Activated B cell treated with CpG ODN at 0.5 μM for 24 hours (primary cell): ENCODE measurements around the gene ZNF683. TPM values are rescaled to one million over a fixed set of nuclear protein-coding genes. Genes with fewer than 3 reads are reported as not detected.
"Not testable (repeated sequence)": the region's sequence is repeated elsewhere in the genome, so short reads cannot be mapped to it uniquely, and the experiment has no call there.

Experiments used
- ATAC-seq: fragments of 200-7000 bp; cut with Tn5 transposase; one replicate; pipeline ENCODE4 v1.10.0; 2021; ENCODE audit warnings: low read depth, mild to moderate bottlenecking, moderate library complexity
- CTCF ChIA-PET: fragments of 350-600 bp; sonication (Branson Sonifier 250); formaldehyde crosslinking; loops from one replicate; lab custom pipeline; 2021; ENCODE audit warnings: antibody characterized with exemption; lab: Charles Lee
- POLR2A ChIA-PET: fragments of 350-600 bp; sonication (Branson Sonifier 250); formaldehyde crosslinking; loops from one replicate; lab custom pipeline; 2021; ENCODE audit warnings: antibody characterized with exemption; lab: Charles Lee
- DNase-seq: peaks from one replicate; pipeline ENCODE4 v3.0.0; 2022
- H3K27ac Mint-ChIP-seq: one replicate; pipeline ENCODE4 v1.8.0; 2020; ENCODE audit warnings: mixed read lengths
- H3K27me3 Mint-ChIP-seq: one replicate; pipeline ENCODE4 v1.8.0; 2021; ENCODE audit warnings: mixed read lengths
- H3K36me3 Mint-ChIP-seq: one replicate; pipeline ENCODE4 v1.8.0; 2021; ENCODE audit warnings: low read depth, mixed read lengths
- H3K4me1 Mint-ChIP-seq: one replicate; pipeline ENCODE4 v1.8.0; 2021; ENCODE audit warnings: mixed read lengths
- H3K4me3 Mint-ChIP-seq: one replicate; pipeline ENCODE4 v1.8.0; 2020; ENCODE audit warnings: mild to moderate bottlenecking, mixed read lengths
- H3K9me3 Mint-ChIP-seq: one replicate; pipeline ENCODE4 v1.8.0; 2020; ENCODE audit warnings: mixed read lengths
- intact Hi-C: fragments of 100-400 bp; cut with micrococcal nuclease; formaldehyde crosslinking; loops from one replicate; pipeline ENCODE4 v1.15.1; 2024
- total RNA-seq: library from RNA; stranded (reverse); gene quantifications from 2 replicates; pipeline ENCODE4 v1.2.3, GENCODE V29; 2022
- TF ChIP-seq, protein P1 (sequence below): fragments of 200-600 bp; IDR thresholded peaks from one replicate; pipeline ENCODE4 v1.8.0; 2022; ENCODE audit warnings: antibody characterized with exemption, mild to moderate bottlenecking

ZNF683 gene
- total RNA-seq, 1 donor from 2014 or later, result not detected

DNA sequence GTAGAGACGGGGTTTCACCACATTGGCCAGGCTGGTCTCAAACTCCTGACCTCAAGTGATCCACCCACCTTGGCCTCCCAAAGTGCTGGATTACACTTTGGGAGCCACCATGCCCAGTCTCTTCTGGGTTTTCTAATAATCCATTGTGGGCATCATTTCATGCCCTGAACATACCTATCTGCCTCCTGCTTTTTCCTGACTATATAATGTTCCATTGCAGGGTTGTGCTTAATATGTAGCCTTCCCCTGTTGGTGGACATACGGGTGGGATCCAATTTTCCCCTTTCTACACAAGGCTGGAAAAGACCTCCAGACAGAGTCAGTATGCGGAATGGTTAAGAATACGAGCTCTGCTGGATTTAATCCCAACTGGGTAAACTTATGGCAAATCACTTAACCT, 3.5 kb upstream of the ZNF683 start:
- DNase-seq, result no peak
- Mint-ChIP-seq H3K4me3 (no peak overlapping the region), H3K27me3 (no peaks in the 10 kb centered on the region), H3K4me1 (peaks cover 47% of the 10 kb centered on the region), H3K9me3 (no peaks in the 10 kb centered on the region), H3K27ac (no peak overlapping the region), H3K36me3 (no peaks in the 10 kb centered on the region)
- intact Hi-C loops, result no loop called here
- ChIA-PET CTCF (interaction anchor here (1.0 kb wide), 1 partner anchor 100 kb away, joined by 3 read pairs; no protein-coding TSS in a partner anchor), POLR2A (no interaction called here)
- TF ChIP-seq, protein P1, sequence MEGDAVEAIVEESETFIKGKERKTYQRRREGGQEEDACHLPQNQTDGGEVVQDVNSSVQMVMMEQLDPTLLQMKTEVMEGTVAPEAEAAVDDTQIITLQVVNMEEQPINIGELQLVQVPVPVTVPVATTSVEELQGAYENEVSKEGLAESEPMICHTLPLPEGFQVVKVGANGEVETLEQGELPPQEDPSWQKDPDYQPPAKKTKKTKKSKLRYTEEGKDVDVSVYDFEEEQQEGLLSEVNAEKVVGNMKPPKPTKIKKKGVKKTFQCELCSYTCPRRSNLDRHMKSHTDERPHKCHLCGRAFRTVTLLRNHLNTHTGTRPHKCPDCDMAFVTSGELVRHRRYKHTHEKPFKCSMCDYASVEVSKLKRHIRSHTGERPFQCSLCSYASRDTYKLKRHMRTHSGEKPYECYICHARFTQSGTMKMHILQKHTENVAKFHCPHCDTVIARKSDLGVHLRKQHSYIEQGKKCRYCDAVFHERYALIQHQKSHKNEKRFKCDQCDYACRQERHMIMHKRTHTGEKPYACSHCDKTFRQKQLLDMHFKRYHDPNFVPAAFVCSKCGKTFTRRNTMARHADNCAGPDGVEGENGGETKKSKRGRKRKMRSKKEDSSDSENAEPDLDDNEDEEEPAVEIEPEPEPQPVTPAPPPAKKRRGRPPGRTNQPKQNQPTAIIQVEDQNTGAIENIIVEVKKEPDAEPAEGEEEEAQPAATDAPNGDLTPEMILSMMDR, result no peak
- no peak for ATAC-seq

DNA sequence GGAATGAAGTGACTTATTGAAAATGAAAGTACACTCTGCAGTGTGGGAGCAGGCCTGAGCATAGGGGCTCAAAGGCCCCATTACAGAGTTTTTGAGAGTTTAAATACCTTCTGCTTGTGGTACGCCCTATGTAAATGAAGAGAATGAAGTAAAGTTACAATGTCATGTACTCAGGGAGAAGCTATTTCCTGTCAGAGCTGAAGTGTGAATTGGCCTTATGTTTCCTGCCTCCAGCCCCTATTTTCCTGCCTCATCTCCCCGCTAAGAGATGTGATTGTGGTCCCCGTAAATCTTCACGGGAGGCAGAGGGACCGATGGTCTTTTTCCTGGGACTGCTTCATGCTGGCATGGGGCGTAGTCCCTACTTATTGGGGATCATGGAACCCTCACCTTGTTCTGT, 2.5 kb upstream of the ZNF683 start:
- CTCF ChIA-PET, result no interaction called here
- Mint-ChIP-seq H3K4me1 (peaks cover 45% of the 10 kb centered on the region), H3K27me3 (no peaks in the 10 kb centered on the region), H3K36me3 (no peaks in the 10 kb centered on the region), H3K4me3 (peak overlapping the region; percentile 5), H3K27ac (peak overlapping the region; percentile 42), H3K9me3 (no peaks in the 10 kb centered on the region)
- intact Hi-C loops, result no loop called here
- POLR2A ChIA-PET, result interaction anchor here (1.3 kb wide), 1 partner anchor 86 kb away, joined by 3 read pairs; no protein-coding TSS in a partner anchor
- DNase-seq, result no peak
- ATAC-seq, result no peak
- TF ChIP-seq, protein P1, result no peak

DNA sequence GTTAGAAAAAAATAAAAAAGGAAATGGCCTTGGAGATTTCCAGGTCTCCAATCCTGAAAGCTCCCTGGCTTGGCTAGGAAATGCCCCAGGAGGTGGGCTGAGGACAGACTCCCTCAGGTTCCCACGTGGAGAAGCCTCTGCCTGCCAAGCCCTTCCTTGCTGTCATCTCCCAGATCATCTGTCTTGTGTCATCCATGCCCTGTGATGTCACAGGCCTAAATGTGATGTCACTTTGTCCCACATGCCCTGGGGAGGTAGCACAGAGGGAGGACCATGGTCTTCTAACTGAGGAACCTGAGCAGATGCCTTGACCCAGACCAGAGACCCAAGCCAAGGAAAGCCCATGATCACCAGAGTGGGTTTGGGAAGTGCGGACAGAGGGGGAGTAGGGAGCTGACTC, 1.8 kb upstream of the ZNF683 start:
- H3K36me3 Mint-ChIP-seq, H3K9me3 Mint-ChIP-seq, H3K27ac Mint-ChIP-seq, H3K27me3 Mint-ChIP-seq, intact Hi-C loops, DNase-seq, H3K4me3 Mint-ChIP-seq, ATAC-seq: not testable (repeated sequence)
- POLR2A ChIA-PET, result interaction anchor here (1.3 kb wide), 1 partner anchor 85 kb away, joined by 3 read pairs; no protein-coding TSS in a partner anchor
- peaks cover 44% of the 10 kb centered on the region for H3K4me1 Mint-ChIP-seq
- CTCF ChIA-PET, result interaction anchor here (1.5 kb wide), 1 partner anchor 10 kb away, joined by 3 read pairs; no protein-coding TSS in a partner anchor

DNA sequence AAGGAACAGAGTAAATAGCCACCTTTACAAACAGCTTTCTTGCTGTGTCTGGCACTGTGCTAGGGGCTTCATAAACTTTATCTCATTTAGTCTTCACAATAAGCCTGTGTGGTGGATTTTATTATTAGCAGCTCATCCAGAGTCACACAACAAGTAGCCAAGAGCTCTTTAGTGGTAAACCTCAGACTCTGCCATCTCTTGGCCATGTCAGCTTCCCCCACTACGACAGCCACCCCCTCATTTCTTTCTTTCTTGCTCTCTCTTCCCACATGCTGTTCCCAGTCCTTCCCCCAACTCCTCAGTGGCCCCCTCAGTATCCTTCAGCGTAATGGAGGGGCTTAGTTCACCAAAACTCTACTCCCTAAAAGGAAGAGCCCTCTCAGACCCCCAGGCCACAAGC, 1.2 kb upstream of the ZNF683 start:
- H3K4me3 Mint-ChIP-seq, result no peak overlapping the region
- ChIA-PET POLR2A (interaction anchor here (0.6 kb wide), 1 partner anchor 19 kb away, joined by 7 read pairs; no protein-coding TSS in a partner anchor), CTCF (interaction anchor here (1.5 kb wide), 1 partner anchor 10 kb away, joined by 3 read pairs; no protein-coding TSS in a partner anchor)
- no peak for ATAC-seq
- no peaks in the 10 kb centered on the region for H3K9me3 Mint-ChIP-seq
- peaks cover 43% of the 10 kb centered on the region for H3K4me1 Mint-ChIP-seq
- DNase-seq, result no peak
- intact Hi-C loops, result no loop called here
- no peaks in the 10 kb centered on the region for H3K36me3 Mint-ChIP-seq
- H3K27me3 Mint-ChIP-seq, result no peaks in the 10 kb centered on the region
- TF ChIP-seq, protein P1, result no peak
- H3K27ac Mint-ChIP-seq, result no peak overlapping the region

DNA sequence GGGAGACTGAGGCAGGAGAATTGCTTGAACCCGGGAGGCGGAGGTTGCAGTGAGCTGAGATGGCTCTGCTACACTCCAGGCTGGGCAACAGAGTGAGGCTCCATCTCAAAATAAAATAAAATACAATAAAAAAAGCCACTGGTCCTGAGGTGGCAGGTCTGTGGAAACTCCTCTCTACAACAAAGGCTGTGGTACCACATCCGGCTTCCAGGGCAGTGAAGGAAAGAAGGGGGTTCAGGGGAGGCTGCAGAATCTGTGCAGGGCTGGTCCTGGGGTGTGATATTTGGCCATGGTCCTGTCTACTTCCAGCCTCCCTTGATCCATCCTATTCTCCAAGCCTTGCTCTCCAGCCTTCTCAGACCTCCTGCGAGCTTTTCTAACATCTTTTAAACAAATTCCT, 731 bp upstream of the ZNF683 start:
- ChIA-PET POLR2A (no interaction called here), CTCF (interaction anchor here (1.5 kb wide), 1 partner anchor 9 kb away, joined by 3 read pairs; no protein-coding TSS in a partner anchor)
- no peak for DNase-seq
- Mint-ChIP-seq H3K9me3 (no peaks in the 10 kb centered on the region), H3K4me1 (peaks cover 38% of the 10 kb centered on the region), H3K27me3 (no peaks in the 10 kb centered on the region), H3K4me3 (no peak overlapping the region), H3K36me3 (no peaks in the 10 kb centered on the region), H3K27ac (no peak overlapping the region)
- ATAC-seq, result no peak
- TF ChIP-seq, protein P1, result no peak
- intact Hi-C loops, result no loop called here
